Erythroblast (primary cell): Measurements from ENCODE around the gene SPOP.

ENCODE experiments used
- GATA1 ChIP-seq: IDR thresholded peaks from 2 replicates; pipeline ENCODE4 v1.6.1; 2011; ENCODE audit warnings: low read depth, mild to moderate bottlenecking, control low read depth, low read length, moderate library complexity
- POLR2A ChIP-seq: IDR thresholded peaks from 2 replicates; pipeline ENCODE4 v1.6.1; 2011; ENCODE audit warnings: mild to moderate bottlenecking, low read length

DNA sequence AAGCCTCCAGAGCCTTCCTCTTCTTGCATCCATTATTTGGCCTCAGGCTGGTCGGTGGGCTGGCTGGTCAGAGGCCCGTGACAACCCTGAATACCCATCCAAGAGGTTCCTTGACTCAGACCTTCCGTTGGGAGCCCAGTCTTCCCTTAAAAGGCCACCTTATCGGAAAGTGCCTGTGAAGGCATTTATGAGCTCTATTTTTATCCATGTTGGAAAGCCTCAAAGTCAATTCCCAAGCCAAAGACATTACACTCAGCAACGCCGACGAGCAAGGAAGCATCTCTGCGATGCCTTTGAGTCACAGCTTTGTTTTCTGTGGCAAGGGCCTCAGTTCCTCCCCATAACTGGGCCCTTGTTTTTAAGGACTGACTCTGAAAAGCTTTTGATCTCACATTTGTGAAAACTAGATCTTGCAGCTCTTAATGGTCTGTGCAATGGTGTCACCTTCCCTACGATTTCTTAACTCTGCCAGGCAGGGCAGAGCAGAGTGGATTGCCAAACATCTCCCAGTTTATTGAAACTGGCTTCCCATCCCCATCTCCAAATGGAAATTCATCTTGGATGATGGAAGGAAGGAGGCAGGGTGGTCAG, 13.3 kb upstream of the SPOP start:
- TF ChIP-seq POLR2A (no peak), GATA1 (no peak)
